Left forelimb (tissue), 1 donor: ENCODE measurements around the gene AFF3.

Experiments used
- DNase-seq: peaks from one replicate; pipeline ENCODE4 v3.0.0-alpha.2; 2018; ENCODE audit warnings: low spot score

The AFF3 gene

DNA sequence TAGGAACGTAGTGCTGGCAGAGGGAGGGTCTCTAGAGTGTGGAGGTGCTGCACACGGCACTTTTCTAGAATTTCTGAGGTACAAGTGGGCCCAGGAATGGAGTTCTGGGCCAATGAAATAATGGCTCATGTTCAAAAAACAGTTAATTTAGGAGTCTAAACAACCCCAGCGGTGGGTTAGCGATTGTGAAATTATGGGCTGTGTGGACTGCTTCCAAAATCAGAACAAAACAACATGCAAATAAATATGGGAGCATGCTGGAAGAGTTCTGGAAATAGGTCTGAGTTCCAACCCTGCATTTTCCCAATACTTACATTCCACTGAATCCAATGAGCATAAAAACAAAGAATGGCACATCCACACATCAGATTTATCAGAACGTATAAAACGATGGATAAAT, 317.6 kb downstream of the AFF3 start:
- DNase-seq: no peak

DNA sequence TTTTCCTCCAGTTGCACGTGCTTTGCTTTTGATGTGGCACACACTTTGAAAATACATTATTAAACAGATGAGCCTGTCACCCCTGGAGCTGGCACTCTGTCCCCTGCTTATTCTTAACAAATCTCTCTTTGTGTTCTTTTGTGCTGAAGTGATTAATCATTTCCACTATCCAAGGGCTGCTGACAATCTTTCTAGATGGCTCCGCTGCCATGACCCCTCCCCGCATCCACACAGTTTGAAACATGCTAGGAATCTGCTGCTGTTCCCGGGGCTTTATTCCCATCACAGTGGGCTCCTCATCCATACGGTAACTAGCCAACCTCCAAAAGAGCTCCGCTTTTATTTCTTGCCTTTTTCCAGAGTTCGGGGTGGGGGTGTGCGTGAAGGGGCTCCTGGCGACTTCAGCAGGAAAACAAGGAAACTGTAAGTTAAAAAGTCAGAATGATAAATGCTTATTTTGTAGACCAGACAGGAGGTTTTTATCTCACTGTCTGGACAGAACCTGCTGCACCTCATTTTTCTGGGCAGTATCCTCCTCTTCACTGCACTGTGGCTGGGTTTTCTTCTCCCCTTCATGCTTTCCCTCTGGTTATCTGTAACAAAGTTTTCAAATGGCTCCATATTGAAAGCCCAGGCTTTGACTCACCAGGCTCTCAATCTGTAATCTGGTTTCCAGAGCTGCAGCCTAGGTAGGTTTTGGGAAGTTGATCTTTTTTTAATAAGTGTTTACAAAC, 319.7 kb downstream of the AFF3 start:
- DNase-seq: no peak

DNA sequence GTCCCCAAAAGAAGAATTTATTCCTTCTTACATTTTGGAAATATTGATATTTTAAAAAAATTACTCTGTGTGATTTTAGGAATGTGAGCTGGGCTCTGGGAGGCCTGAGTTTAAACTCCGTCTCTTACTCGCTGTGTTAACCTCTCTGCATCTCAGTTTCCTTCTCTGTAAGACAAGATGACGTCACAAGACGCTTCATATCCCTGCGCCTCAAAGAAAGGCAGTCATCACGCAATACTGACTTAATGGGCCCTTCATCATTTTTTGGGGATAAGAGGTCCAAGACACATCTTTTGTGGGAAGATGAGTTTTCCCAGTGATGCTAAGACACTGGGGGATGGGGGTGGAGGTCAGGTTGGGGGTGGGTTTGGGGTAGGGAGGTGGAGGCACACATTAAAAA, 320.4 kb downstream of the AFF3 start:
- no peak for DNase-seq

DNA sequence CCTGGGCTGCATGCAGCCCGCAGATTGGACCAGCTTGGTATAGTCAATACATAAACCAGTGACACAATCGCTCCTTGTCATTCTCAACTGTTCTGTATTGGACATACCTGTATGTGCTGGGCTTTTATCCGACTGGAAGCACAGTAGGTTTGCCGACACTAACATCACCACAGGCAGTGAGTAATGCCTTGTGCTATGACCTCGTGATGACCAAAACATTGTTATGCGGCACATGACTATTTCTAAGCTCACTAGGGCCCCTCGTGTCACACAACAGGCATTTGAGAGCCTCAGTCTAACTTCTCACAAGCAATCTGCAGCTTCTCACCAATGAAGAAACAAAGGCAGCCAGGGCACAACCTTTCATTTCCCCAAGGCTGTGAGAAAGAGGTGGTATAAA, 320.8 kb downstream of the AFF3 start:
- no peak for DNase-seq

DNA sequence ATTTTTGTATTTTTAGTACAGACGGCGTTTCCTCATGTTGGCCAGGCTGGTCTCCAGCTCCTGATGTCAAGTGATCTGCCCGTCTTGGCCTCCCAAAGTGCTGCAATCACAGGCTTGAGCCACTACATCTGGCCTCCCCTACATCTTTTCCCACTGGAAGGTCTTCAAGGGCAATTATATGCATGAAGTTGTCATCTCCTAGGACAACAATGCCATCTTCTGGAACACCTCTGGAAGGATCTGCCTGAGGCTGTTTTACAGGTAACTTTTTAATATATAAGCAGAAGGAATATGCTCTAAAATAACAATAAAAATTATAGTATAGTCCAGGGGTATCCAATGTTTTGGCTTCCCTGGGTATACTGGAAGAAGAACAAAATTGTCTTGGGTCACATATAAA, 321.4 kb downstream of the AFF3 start:
- DNase-seq: no peak

DNA sequence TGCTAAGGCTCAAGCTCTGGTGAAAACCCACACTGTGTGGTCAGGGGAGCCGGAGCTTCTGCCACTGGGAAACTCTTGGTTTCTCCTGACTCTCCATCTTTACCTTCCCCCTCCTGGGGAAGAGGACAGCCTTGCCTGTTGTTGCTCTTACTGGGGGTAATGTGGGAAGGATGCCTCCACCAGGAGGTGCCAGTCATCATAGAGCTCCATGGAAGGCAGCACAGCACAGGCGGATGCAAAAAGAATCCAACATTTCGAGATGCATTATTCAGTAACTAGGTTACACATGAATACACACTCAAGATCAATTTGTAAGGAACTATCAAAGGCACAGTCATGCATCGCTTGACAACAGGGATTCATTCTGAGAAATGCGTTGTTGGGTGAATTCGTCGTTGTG, 322.6 kb downstream of the AFF3 start:
- no peak for DNase-seq

DNA sequence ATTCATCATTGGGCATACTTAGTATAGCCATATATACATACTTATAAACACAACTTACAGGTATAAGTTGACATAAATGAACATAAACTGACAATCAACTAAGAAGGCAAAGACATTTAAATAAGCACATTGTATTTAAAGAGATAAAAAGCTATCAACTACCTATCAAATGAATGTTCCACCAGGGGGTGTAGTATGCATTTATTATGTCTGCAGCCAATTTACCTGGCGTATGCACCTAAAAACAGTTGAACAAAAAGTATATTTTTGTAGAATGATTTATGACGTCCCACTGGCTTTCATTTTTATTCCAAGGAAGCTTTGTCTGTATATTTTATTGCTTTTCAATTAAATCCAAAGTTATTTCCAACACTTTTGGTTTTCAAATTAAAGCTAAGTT, 323.5 kb downstream of the AFF3 start:
- DNase-seq: no peak

DNA sequence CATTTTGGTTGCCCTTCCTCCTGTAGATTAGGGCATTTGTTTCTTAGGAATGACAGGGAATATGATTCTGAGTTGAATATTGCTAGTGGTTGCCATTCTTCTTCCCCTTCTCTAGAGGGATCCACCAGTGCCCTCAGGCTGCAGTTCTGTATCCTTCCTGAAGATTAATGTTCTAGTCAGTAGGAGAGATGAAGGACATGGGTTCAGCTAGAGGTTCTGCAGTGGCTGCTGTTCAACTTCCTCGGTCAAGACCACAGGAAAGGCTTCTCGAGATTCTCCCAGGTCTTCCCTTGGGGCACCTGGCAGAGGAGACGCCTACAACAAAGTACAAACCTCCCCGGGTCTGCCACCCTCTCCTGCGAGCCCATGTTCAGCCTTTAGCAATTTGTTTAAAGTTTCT, 325.5 kb downstream of the AFF3 start:
- DNase-seq: no peak

DNA sequence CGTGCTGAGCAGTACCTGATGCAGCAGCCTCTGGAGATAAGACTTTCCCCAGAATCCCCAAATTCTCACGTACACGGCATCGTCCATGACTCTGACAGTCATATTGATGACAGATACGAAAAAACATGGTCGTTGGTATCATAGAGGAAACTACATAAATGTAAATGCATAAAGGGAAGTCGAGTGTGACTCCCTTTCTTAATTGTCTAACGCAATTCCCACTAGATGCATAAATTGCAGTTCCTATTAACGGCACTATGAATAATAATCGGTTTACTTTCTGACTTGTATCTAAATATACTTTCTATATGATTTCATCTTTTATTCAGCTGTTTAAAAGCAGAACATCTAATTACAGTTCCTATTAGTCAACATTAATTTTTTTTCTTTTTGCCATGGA, 330.0 kb downstream of the AFF3 start:
- no peak for DNase-seq

DNA sequence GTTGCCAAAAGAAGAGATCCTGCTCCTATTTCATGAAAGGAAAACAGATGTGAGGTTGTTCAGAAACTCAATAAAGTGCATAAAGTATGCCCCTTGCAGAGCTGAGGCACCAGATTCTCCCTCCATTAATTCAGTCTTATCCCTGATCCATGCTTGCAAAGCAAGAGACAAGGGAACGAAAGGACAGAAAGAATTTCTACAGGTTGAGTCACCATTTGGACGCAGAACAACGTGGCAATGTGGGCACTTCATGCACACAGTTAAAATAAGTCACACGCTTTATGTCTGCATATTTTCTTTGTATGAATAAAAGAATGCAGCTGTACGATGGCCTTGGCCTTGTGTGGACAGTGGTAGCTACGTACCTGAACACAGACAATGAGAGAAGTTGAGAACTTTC, 330.8 kb downstream of the AFF3 start:
- no peak for DNase-seq

DNA sequence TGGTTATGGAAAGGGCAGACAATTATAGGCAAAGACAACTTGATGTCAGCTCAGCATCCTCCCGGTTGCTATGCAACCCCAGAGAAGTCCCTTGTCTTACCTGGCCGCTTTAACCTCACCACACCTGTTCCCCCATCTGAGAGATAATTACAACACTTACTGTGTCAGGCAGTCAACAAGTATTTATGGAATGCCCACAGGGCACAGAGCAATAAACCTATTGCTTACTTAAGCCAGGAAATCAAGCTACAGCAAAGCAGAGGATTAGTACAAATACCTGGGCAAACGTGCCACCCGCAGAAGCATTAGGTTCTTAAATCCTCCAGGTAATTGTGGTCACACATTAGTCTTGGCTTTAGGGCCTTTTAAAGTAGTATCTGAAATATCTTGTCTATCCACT, 332.2 kb downstream of the AFF3 start:
- DNase-seq: no peak

DNA sequence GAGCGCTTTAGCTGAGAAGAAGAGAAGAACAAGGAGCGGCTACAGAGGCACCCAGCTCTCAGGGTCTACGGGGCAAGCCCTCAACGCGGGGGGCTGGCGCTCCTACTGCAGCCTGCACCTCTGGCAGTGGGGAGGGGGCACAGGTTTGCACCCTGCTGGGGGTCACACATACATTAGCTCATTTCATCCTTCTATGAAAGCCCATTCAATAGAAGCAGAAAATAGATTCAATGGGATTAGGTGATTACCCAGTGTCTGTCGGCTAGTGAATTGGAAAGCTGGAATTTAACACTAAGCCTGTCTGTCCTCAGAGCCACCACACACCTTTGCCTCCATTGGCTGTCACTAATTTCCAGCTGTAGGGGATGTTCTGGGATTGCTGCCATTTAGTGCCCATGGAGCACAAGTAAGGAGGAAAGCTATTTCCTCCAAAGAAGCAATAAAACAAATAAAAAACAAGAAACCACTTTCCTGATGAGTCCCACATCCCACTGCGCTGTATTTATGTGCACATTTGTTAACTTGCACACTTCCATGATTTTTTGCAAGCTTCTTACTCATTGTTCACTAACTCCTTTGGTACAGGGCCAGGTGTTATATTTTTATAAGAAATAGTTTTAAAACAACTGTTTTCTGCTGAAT, 333.0 kb downstream of the AFF3 start:
- DNase-seq: no peak

DNA sequence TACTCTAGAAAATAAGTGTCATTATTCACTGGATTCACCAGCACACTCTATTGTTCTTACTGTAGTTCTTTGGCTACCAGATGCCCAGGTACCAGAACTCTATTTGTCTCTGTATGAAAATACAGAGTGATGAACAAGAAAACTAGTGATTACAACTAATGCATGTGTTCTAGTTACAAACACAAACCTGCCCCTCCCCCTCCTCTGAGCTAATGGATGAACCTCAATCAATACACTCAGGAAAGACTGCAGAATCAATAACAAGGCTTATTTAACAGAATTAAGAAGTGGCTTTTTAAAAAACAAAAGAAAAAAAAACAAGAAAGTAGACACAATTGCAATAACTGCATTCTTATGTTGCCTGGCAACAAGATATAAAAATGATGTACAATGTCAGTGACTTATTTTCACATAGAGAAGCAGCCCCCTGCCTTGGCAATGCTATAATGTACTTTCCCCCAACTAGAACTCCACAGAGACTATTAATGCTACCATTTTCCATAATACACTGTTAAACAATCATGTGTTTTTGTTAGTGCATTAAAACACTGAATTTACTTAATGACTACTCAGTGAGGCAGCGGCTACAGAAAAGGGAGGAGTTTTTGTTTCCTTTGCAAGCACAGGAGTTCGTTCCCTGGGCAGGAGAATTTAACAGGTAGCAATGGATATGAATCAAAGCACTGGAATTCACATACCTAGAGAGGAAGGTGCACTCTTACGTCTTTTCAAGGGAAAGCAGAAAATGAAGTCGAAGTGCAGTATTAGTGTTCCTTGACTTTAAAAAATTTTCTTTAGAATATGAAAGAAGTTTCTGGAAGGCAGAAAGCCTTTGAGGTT, 333.8 kb downstream of the AFF3 start:
- DNase-seq: no peak

DNA sequence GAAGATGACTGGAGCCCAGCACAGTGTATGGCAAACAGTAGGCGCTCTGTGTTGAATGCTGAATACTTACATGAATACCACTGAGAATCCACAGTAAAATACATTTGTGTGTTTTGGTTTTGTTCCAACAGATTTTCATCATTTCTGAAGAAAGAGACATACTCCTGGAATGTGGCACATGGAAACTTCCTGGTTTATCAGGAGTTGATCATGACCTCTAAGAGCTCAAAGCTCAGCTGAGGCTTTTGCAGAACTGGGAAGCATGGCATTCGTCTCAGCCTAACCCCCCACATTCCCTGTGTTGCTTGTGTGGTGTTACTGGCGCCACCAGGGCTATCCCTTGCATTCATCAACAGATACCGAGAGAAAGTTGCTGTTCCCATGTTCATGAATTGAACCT, 335.6 kb downstream of the AFF3 start:
- DNase-seq: no peak

DNA sequence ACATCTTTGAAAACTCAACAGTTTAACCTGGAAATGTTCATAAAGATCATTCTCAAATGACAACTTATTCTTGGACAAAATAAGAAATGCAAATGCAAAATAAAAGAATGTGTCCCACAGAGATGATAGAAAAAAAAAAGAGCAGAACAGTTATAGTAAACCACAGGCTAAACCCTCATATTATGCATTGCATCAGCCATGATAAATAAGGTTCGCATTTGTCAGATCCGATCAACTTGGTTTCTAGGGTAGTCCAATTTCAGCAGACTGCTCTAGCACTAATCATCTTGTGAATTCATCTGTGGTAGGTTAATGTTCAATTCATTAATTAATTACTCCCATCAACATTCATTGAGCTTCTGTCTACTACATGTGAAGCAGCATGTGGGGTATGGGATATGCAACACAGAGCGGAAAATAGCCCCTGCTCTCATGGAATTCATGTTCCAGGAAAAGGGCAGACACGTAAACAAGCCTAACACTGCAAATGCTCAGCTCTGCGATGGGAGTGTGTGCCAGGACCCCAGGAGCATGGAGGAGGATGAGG, 336.4 kb downstream of the AFF3 start:
- DNase-seq: no peak

DNA sequence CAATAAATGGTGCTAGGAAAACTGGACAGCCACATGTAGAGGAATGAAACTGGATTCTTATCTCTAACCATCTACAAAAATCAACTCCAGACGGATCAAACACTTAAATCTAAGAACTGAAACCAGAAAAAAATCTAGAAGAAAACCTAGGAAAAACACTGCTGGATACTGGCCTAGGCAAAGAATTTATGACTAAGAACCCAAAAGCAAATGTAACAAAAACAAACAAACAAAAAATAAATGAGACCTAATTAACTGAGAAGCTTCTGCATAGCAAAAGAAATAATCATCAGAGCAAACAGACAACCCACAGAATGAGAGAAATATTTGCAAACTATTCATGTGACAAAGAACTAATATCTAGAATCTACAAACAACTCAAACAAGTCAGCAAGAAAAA, 338.5 kb downstream of the AFF3 start:
- no peak for DNase-seq

DNA sequence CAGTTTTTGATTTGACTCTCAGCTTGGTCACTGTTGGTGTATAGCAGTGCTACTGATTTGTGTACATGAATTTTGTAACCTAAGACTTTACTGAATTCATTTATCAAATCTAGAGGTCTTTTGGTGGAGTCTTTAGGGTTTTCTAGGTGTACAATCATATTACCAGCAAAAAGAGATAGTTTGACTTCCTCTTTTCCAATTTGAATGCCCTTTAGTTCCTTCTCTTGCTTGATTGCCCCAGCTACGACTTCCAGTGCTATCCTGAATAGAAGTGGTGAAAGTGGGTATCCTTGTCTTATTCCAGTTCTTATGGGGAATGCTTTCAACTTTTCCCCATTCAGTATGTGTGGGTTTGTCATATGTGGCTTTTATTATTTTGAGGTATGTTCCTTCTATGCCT, 339.7 kb downstream of the AFF3 start:
- DNase-seq: no peak

DNA sequence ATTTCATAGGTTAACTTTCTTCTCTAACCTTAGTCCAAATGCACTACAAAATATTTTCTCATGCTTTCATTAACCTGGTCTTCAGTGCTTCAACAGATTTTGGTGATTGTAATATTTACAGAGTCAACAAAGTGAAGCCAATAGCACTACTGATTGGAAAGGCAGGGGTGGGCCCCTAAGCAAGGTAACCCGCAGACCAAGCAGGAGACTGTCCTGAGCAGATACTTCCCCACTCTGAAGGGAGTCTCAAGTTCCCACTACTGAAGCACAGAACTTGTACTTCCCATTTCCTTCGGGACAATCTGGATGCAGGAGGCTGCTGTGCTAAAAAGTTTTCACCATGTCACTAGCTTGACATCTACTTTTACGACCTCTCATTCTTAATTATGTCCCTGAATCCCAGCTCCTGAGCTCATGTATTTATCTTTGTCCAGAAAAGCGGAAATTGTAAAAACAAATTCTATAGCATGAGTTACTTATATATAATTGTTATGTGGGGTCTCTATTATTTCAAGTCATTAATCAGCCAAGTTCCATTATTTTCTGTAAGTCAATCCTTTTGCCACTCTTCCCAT, 341.0 kb downstream of the AFF3 start:
- DNase-seq: no peak

DNA sequence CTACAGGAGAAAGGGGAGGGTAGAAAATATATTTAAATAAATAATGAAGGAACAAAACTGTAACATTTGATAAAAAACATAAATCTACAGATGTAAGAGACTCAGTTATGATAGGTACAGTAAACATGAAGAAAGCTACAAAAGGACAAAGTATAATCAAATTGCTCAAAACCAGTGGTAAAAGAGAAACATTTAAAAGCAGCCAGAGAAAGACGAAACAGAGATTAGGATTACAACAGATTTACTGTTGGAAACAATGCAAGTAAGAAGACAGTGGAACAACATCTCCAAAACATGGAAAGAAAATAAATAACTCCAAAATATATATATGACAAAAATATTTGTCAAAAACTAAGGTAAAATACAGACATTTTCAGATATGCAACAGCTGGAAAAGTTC, 344.9 kb downstream of the AFF3 start:
- no peak for DNase-seq

DNA sequence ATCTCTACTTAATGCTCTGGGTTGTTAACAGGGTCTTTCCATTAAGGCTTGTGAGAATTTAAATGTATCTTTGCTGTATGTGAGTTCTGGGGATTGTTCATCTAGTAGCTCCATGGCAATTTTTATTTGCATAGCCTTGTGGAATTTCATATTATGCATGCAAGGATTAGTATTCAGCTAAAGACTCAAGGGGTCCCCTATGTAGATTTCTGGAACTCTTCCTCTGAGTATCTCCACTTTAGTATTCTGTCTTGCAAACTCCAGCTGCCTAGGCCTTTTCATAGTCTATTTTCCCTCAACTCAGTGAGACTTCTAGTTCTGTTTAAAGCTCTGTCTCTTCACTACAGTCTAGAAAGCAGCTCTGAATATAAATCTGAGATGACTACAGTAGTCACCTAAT, 348.0 kb downstream of the AFF3 start:
- no peak for DNase-seq

DNA sequence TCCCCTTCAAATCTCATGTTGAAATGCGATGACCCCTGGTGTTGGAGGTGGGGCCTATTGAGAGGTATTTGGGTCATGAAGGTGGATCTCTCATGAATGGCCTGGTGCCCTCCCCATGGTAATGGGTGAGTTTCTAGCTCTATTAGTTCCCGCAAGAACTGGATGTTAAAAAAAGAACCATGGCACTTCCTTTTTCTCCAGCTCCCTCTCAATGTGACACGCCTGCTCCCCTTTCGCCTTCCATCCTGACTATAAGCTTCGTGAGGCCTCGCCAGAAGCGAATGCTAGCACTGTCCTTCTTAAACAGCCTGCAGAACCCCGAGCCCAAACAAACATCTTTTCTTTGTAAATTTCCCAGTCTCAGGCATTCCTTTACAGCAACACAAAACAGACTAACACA, 349.4 kb downstream of the AFF3 start:
- no peak for DNase-seq

DNA sequence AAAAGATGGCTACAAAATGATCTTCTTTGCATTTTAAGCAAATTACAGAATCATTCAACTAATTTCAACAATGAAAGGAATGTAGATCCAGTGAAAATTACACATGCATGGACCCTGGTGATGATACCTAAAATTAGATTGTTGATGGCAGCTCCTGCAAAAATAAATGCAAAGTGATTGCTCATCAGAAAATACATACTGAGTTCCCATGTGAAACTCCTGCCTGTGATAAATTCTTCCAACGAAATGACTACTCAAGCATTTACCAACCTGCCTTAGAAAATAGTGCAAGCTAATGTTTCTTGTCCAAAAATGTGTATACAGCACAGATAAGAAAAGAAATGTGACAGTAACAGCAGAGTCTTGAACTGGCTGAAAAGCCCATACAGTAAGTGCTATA, 352.5 kb downstream of the AFF3 start:
- no peak for DNase-seq
